Measurements from ENCODE around the gene PANK2. TPM values are rescaled to one million over a fixed set of nuclear protein-coding genes. Genes with fewer than 3 reads are reported as not detected.

PANK2 gene
- total RNA-seq, 1 donor from 2014 or later: 40.3 TPM

GRCh38 chr20:3916364-3916763, 27.2 kb downstream of the PANK2 start:
- Histone ChIP-seq H3K4me3 (ENCODE audit: low read depth, low read length) (no peak overlapping the region), H3K36me3 (ENCODE audit: control insufficient read depth, insufficient read depth, low read length) (peaks cover 7% of the 10 kb centered on the region), H3K27me3 (ENCODE audit: control insufficient read depth, insufficient read depth, low read length) (no peaks in the 10 kb centered on the region)
- no peak for TF ChIP-seq CTCF (IDR thresholded peaks at IDR 0.05; ENCODE audit: insufficient read depth, low read length, severe bottlenecking)
- DNase-seq (ENCODE audit: low read depth) (no peak), FAIRE-seq (no peak)

GRCh38 chr20:3919352-3919751, 30.2 kb downstream of the PANK2 start:
- no peak for DNase-seq (ENCODE audit: low read depth)
- H3K27me3 ChIP-seq (ENCODE audit: control insufficient read depth, insufficient read depth, low read length): no peaks in the 10 kb centered on the region
- H3K36me3 ChIP-seq (ENCODE audit: control insufficient read depth, insufficient read depth, low read length): peaks cover 6% of the 10 kb centered on the region
- no peak for FAIRE-seq
- no peak overlapping the region for H3K4me3 ChIP-seq (ENCODE audit: low read depth, low read length)
- no peak for TF ChIP-seq CTCF (IDR thresholded peaks at IDR 0.05; ENCODE audit: insufficient read depth, low read length, severe bottlenecking)

GRCh38 chr20:3922223-3922982, 33.2 kb downstream of the PANK2 start:
- no peak for DNase-seq (ENCODE audit: low read depth)
- TF ChIP-seq CTCF (IDR thresholded peaks at IDR 0.05; ENCODE audit: insufficient read depth, low read length, severe bottlenecking): no peak
- H3K4me3 ChIP-seq (ENCODE audit: low read depth, low read length): no peak overlapping the region
- no peaks in the 10 kb centered on the region for H3K27me3 ChIP-seq (ENCODE audit: control insufficient read depth, insufficient read depth, low read length)
- no peak for FAIRE-seq
- H3K36me3 ChIP-seq (ENCODE audit: control insufficient read depth, insufficient read depth, low read length): peaks cover 5% of the 10 kb centered on the region

- Histone ChIP-seq H3K27me3 (ENCODE audit: control insufficient read depth, insufficient read depth, low read length) (no peaks in the 10 kb centered on the region), H3K4me3 (ENCODE audit: low read depth, low read length) (no peak overlapping the region), H3K36me3 (ENCODE audit: control insufficient read depth, insufficient read depth, low read length) (peaks cover 5% of the 10 kb centered on the region)
- DNase-seq (ENCODE audit: low read depth) (no peak), FAIRE-seq (no peak)
- no peak for TF ChIP-seq CTCF (IDR thresholded peaks at IDR 0.05; ENCODE audit: insufficient read depth, low read length, severe bottlenecking)
Observed at GRCh38 chr20:3922983-3923339, 33.8 kb downstream of the PANK2 start.

- DNase-seq (ENCODE audit: low read depth) (peak; percentile 28), FAIRE-seq (no peak)
- Histone ChIP-seq H3K27me3 (ENCODE audit: control insufficient read depth, insufficient read depth, low read length) (no peaks in the 10 kb centered on the region), H3K4me3 (ENCODE audit: low read depth, low read length) (no peak overlapping the region), H3K36me3 (ENCODE audit: control insufficient read depth, insufficient read depth, low read length) (peaks cover 3% of the 10 kb centered on the region)
- no peak for TF ChIP-seq CTCF (IDR thresholded peaks at IDR 0.05; ENCODE audit: insufficient read depth, low read length, severe bottlenecking)
Observed at GRCh38 chr20:3923818-3924217, 34.6 kb downstream of the PANK2 start.
